Measurements from ENCODE around the gene THBD.

THBD gene

DNA sequence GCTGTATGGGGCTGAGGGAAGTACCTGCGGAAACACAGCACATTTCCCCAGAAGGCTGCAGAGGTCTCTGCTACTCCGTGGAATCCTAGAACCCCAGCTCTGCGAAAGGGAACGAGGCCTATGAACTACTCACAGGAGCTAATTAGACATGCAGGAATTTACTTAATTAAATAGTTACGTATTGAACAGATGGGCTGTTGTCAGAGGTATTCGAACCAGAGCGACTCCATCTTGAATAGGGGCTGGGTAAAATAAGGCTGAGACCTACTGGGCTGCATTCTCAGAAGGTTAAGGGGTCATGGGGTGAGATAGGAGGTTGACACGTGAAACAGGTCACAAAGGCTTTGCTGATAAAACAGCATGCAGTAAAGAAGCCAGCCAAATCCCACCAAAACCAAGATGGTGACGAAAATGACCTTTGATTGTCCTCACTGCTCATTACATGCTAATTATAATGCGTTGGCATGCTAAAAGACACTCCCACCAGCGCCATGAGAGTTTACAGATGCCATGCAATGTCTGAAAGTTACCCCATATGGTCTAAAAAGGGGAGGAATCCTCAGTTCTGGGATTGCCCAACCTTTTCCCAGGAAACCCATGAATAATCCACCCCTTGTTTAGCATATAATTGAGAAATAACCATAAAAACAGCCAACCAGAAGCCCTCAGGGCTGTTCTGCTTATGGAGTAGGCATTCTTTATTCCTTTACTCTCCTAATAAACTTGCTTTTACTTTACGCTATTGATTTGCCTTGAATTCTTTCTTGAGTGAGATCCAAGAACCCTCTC, 29.0 kb downstream of the THBD start:
- in situ Hi-C loops (cut with HindIII; ENCODE audit: low sequenced_read_pairs), result no loop called here
- DNase-seq (ENCODE audit: low read depth, low spot score), result no peak
- no peak for TF ChIP-seq CTCF (IDR thresholded peaks at IDR 0.05; ENCODE audit: low read depth, low read length)
- no peak overlapping the region for H3K4me3 ChIP-seq (ENCODE audit: low read depth, low read length)

DNA sequence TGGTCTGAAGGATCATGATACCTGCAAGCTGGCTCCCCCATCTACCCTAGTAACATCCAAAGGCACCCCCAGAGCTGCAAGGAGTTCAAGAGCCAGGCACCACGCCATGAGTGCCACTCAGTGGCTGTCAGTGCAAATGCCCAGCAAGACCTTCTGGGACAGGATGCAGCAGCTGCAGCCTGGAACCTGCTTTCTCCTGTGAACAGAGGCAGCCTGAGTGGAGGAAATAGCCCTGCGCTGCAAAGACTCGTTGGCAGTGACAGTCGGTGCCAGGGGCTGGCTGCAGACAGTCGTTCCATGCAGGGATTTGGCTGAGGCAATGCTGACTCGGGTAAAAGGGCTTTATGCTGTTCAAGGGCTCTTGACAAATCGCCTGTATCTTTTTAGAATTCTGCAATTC, 30.1 kb downstream of the THBD start:
- no peak overlapping the region for H3K4me3 ChIP-seq (ENCODE audit: low read depth, low read length)
- no peak for TF ChIP-seq CTCF (IDR thresholded peaks at IDR 0.05; ENCODE audit: low read depth, low read length)
- no peak for DNase-seq (ENCODE audit: low read depth, low spot score)
- in situ Hi-C loops (cut with HindIII; ENCODE audit: low sequenced_read_pairs), result no loop called here

GRCh38 chr20:23018941-23019340, 30.5 kb downstream of the THBD start:
- no peak for DNase-seq (ENCODE audit: low read depth, low spot score)
- no peak for TF ChIP-seq CTCF (IDR thresholded peaks at IDR 0.05; ENCODE audit: low read depth, low read length)
- in situ Hi-C loops (cut with HindIII; ENCODE audit: low sequenced_read_pairs), result no loop called here
- no peak overlapping the region for H3K4me3 ChIP-seq (ENCODE audit: low read depth, low read length)

DNA sequence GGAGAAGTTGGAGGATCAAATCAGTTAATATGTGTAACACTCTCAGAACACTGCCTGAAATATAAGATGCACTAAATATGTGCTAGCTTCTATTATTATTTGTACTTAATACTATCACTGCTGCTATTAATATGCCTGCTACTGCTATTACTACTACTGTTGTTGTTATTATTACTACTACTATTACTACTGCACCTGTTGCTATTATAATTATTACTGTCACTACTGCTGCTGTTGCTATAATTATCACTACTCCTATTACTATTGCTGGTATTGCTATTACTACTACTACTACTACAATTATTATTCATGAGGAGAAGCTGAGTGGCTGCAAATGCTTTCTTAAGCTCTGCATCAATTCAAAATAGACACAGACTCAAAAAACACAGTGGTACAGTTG, 31.0 kb downstream of the THBD start:
- DNase-seq (ENCODE audit: low read depth, low spot score), result no peak
- no peak overlapping the region for H3K4me3 ChIP-seq (ENCODE audit: low read depth, low read length)
- in situ Hi-C loops (cut with HindIII; ENCODE audit: low sequenced_read_pairs), result no loop called here
- no peak for TF ChIP-seq CTCF (IDR thresholded peaks at IDR 0.05; ENCODE audit: low read depth, low read length)

DNA sequence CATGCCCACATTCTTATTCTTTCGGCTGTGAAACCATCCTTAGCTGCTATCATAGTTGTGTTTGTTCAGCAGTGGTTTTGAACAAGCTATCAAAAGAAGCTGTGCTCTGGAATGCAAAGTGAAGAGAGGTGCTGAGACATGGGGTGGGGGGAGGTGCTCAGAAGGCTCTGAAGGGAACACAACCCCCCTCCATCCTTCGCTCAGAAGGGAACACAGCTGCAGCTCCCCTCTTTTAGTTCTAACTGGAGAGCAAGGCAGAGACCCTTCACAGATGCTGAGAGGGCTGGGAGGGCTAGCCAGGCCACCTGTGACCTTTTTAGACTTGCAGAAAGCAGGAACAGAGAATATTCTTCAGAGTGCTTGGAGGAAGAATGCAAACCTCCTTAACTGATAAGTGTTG, 32.0 kb downstream of the THBD start:
- TF ChIP-seq CTCF (IDR thresholded peaks at IDR 0.05; ENCODE audit: low read depth, low read length), result no peak
- no peak overlapping the region for H3K4me3 ChIP-seq (ENCODE audit: low read depth, low read length)
- in situ Hi-C loops (cut with HindIII; ENCODE audit: low sequenced_read_pairs), result no loop called here
- DNase-seq (ENCODE audit: low read depth, low spot score), result no peak

DNA sequence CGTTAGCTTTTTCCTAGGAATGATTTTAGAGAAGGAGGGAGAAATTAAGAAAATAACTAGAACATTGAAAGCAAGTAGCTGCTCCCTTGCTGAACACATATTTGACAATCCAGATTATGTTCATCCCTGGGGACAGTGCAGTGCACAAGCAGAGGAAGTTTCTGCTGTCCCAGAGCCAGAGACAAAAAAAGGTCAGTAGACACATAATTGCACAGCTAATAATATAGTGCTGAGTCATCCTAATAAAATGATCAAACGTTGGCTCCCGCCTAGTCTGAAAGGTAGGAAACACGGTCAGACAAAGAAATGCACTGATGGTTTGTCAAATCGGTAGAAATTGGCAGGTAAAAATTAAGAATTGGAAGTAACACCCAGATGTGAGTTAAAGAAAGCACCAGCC, 36.0 kb downstream of the THBD start:
- DNase-seq (ENCODE audit: low read depth, low spot score), result no peak
- TF ChIP-seq CTCF (IDR thresholded peaks at IDR 0.05; ENCODE audit: low read depth, low read length), result no peak

More for the DNA sequence above, 36.0 kb downstream of the THBD start:
- in situ Hi-C loops (cut with HindIII; ENCODE audit: low sequenced_read_pairs), result no loop called here
- no peak overlapping the region for H3K4me3 ChIP-seq (ENCODE audit: low read depth, low read length)

Measured in astrocyte of the spinal cord (primary cell).